NCI-H2107 treated with DMSO at 0.1 percent for 48 hours (cell line): ENCODE measurements around the gene CTNNA3.

Experiments
- DNase-seq: peaks from one replicate; lab custom pipeline; 2025; ENCODE audit not compliant: unreplicated experiment; lab: John Stamatoyannopoulos, UW

The CTNNA3 gene

DNA sequence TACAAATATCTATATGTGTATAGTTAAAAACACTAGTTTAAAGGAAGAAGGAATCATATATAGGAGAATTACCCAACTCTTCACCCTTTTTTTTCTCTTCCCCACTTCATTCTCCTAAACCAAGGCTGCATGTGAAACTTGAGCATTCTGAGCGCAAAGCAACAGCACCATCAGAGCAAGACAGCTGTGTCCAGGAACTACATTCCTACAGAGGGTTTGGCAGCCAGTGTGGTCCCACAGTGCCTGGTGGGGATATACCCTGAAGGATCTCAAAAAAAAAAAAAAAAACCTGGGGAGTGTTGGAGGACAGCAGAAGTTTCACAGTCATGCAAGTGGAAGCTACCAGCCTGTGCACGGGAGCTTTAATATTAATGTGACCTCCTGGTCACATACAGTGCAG lies 310.4 kb downstream of the CTNNA3 start:
- DNase-seq: no peak

DNA sequence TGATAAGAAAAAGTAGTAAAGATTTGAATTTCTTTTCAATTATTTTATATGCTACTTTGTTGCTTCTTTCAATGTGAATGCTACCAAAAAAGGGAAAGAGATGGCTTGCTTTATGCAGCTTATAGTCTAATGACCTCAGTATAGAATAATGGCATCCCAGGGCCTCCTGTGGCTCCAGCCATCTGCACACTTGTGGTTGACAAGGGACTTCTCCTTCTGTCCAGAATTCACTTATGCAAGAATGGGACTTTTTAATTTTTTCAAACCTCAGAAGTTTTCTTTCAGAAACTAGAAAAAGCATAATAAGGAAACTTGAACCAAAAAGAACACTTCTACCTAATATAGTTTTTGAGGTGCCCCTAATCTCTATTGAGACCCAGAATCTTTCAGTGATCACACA lies 310.9 kb downstream of the CTNNA3 start:
- DNase-seq: no peak

DNA sequence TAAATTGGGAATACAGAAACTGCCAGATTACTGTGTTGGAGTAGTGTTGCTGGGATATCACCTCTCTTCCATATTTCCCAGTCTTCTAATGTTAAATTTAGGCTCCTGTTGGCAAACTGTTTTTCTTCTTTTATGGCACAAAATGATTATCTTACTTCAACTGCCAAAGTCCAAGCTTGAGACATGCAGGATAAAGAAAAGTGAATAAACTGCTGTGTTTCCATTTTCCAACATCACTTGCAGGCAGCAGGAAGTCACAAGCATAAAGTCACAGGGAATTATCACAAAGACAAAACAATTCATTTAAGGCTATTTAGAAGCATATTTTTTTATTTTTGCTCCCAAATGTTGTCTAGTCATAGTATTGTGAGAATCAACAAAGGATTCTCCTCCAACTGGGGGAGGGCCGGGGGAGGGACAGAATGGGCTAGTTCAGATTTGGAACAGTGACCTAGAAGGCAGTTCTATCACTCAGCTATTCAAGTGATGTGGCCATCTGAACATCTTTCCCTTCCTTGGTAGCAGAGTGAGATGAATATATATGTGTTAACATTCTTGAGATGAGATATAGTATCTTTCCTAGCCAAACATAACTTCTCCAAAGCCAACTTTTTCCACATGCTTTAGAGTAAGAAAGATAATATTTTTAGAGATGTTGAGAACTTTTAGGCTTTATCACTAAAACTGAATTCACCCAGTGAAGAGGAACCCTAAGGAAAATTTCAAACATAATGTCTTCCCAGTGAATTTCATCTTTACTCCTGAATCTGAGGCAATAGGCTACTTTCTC lies 364.7 kb downstream of the CTNNA3 start:
- no peak for DNase-seq

DNA sequence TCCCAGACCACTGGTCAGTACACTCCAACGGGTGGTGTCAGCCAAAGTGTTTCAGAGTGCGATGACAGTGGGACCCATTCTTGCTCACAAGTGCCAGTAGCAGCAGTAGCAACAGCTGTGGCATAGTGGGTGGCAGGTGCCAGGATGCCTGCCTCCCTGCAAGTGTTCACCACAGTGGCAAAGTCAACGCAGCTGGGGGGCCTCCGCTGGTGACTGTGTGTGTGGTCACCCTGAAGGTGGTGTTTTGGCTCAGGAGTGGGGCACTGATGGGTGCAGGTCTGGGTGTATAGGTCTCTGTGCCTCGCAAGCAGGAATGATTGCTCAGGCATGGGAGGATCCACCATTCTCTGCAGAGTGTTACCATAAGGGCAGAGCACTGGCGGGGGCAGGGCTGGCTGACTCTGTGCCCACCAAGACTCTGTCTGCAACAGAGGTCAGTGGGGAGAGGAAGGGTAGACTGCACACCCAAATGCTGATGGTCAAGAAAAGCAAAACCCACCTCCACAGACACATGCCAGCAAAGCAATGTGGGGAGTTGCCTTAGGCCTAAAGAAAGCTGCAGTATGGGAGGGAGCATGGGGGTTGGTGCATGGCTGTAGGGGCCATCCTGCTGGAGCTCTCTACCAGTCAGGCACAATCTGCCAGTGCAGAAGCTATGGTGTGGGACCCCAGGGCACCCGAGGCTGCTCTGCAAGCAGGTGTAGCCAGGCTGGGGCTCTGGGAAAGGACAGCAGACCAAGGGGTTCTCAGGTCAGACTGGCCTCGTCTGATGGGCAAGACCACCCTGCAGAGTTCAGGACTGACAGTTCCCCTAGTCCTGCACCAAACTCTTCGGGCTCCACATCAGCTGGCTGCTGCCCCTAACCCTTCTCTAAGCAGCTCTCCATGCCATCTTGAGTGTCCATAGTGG lies 368.1 kb downstream of the CTNNA3 start:
- no peak for DNase-seq

DNA sequence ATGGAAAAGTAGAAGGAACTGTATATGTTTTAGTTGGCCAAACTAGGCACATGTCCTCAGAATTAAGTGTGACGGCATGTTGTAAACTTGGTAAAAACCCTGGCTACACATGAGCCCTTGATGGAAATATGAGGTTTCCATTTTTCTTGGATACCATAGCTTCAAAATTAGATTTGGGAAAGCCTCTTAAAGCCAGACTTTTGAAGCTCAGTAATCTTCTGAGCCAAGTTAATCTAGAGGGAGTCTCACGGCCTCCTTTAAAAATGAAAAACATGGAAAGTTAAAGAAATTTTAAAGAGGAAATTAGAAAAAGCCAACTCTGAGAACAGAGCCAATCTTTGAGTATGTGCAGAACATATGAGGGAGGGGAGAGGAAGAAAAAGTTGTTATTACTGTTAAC lies 376.0 kb downstream of the CTNNA3 start:
- no peak for DNase-seq

DNA sequence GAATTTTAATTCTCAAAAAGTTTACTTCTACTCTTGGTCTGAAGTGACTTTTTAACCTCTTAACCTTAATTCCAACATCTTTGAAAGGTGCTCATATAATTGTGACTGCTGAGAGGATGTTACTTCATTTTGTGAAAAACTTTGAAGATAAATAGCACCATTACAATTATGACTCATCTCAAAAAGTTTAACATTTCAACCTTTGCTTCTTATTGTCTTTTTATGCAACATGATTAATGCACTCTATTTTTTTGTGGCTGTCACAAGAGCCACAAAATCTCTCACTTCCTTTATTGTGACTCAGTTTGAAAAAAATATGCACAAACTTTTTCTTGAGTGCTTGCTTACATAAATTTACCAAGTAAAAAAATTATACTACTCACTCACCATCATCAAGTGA lies 387.1 kb downstream of the CTNNA3 start:
- DNase-seq: no peak

DNA sequence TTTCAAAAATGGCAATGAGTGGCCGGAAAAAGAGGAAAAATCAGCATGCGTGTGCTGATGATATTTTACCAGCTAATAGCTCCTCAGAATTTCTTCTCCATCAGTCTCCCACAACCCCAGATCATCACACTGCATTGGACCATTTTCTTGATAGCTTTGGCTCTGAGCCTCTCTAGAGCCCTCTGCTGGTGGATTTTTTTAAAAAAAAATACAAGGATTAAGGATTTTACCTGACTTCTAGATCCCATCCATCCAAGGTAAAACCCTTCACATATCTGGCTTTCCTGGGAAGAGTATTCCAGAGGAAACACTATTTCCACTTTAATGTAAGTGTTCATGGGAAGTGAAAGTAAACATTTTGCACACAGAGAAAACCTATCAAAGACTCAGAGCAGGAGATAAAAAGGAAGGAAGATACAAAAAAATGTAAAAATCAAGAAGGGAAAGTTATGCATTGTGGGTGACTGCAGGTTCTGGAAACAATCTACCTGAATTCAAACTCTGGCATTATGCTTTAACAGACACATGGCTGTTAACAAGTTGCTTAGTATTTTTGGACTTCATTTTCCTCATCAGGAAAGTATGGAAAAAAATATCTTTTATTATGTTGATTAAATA lies 389.3 kb downstream of the CTNNA3 start:
- no peak for DNase-seq

DNA sequence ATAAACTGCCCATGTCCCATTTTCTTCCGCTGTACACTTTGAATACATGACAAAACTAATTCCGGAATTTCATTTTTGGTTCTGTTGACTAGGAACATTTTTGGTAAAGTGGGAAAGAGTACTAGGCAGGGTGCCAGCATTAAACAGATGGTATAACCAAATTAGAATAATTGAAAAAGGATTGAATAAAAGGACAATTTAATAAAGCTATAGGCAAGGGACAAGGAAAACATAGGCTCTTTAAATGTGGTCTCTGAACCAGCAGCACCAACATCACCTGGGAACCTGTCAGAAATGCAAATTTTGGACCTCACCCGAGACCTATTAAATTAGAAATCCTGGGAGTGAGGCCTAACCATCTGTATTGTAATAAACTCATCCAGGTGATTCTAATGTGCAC lies 393.3 kb downstream of the CTNNA3 start:
- no peak for DNase-seq

DNA sequence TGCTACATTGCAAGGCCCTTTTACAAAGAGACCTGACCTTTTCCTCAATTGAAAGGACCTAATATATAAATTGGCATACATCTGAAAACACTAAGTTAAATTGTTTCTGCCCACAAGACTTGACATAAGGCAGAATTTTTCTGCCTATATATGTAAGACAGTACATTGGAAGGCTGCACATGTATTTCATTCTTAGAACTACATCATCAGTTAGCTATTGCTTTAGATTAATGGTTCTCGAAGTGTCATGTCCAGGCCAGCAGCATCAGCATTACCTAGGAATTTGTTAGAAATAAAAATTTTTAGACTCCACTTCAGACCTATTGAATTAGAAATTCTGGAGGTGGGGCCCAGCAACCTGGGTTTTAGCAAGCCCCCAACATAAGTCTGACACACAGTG lies 396.2 kb downstream of the CTNNA3 start:
- no peak for DNase-seq

DNA sequence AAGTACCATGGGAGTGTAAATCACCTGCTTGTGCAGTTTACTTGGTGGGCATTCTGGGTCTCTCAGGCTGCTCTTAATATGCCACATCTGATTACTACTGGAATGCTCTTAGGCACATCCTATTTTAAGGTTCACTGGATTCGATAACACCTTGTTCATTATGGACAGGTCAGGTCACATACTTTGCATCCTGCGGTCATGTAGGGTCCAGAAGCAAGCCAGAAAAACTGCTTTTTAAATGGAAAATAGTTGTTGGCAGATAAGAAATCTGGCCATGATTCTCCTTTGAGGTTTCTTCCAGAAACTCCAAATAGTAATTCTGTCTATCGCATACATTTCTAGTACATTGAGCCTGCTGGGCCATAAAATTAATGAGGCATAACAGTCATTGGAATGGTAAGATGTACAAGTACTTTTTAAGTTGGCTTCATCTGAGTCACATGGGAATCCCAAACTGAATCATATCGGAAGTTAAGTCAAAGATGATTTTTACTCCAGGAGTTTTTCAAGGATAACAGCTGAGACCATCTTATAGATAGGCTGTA lies 398.3 kb downstream of the CTNNA3 start:
- no peak for DNase-seq

DNA sequence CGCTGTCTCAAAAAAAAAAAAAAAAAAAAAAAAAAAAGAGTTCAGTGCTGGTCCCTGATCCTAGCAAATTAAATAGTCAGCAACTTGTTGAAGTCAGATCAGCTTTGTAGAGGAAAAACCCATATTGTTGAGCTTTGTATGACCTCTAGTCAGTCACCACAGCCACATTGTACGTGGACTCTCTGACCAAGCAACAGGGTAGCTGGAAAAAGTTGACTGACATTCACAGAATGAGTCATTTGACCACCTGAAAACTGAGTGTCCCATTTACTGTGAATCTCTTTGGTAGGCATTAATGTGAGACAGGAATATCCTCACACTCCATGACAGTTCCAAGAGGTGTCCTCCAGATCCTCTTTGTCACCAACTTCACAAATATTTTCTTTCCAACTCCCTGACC lies 399.1 kb downstream of the CTNNA3 start:
- DNase-seq: no peak

DNA sequence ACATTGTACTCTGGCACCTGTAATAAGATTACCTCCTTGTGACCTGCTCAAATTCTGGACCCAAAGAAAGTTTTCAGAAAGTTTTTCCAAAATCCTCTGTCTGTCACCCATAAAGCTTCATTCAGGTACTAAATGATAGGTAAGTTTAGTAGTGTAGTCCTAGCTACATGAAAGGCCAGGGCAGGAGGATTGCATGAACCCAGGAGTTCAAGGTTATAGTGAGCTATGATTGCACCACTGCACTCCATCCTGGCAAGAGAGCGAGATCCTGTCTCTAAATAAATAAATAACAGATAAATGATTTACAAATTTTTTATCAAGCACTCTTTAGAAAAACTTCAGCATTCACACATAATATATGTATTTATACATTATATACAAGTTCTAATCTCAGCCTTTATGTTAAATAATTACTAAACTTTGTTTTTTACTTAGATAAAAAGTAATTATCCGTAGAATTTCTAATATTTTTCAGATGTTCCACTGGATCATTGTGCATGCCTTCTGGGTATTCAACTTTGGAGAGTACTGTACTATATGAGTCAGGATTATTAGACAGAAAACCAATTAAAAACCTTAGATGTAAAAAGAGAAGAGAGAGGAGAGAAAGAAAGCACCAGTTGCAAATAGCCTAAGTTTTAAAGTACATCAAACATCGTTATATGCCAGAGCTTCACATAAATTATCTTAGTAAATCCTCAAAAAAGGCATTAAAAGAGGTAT lies 407.1 kb downstream of the CTNNA3 start:
- DNase-seq: no peak

DNA sequence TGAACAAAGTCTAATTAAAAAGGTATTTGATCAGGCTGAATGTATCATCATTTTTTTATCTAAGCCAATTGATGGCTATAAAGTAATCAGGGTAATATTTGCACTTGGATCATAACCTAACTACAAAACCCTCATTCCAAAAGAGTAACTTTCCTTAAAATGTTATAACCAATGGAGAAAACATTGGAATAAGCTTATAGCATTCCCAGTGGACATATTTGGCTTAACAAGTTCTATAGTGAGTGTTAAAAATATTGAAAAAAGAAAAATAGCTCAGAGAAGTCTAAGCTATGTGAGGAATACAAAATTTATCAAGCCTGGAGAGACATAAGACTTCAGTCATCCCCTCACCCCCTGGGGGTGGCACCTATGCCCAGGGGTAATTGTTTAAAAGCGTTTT lies 411.4 kb downstream of the CTNNA3 start:
- DNase-seq: no peak

DNA sequence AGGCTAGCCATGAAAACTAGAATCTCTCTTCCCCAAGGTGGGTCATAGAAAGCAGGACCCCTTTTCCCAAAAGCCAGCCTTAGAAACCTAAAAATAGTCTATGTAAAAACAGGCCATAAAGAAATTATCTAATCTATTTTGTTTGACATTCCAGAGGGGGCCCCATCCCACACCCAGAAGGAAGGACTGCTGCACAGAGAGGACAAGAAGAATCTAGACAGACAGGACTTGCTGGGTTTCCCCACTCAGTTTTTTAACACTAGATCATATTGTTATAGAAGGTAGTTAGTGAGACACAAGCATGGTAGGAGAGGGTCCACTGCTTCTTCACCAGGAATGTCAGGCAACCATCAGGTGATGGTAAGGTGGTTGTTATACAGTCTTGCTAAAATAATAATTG lies 413.1 kb downstream of the CTNNA3 start:
- no peak for DNase-seq

DNA sequence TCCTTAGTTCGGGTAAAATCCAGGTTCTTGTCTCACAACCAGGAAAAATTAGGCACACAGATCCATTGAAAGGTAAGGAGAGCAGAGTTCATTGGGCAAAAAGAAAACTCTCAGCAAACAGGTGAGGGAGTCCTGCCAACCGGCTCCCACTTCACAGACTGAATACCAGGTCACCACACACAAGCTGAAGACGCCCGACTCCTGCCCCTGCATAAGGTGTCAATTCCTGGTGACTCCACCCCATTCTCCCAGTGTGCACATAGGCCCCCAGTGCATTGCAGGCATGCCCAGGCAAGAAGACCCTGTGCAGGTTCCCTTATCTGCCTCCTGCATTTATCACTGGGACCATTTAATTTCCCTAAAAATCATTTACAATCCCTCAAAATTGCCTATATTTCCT lies 415.6 kb downstream of the CTNNA3 start:
- DNase-seq: no peak

DNA sequence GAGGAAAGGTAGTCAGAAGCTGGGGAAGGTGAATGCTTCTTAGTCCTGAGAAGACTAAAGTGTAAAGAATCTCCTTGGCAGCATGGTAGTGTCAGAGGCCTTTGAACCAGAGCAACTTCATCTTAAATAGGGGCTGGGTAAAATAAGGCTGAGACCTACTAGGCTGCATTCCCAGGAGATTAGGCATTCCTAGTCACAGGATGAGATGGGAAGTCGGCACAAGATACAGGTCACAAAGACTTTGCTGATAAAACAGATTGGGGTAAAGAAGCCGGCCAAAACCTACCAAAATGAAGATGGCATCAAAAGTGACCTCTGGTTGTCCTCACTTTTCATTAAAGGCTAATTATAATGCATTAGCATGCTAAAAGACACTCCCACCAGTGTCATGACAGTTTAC lies 418.6 kb downstream of the CTNNA3 start:
- no peak for DNase-seq

DNA sequence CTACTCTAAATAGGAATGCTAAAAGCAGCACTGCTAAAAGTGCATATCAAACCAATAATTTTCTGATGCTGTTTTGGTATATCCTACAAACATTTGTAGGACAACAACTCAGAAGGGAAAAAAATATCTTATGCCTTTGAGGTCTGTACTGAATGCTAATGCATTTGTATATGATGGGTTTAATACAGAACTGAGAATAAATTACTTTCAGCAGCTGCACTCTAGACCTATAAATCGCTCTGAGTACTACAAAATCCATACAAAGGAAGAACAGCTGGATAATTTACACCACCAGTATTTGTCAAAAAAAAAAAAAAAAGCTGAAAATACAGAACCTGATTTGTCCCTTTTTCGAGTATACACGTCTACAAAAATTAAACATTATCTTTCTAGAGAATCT lies 426.2 kb downstream of the CTNNA3 start:
- DNase-seq: no peak

DNA sequence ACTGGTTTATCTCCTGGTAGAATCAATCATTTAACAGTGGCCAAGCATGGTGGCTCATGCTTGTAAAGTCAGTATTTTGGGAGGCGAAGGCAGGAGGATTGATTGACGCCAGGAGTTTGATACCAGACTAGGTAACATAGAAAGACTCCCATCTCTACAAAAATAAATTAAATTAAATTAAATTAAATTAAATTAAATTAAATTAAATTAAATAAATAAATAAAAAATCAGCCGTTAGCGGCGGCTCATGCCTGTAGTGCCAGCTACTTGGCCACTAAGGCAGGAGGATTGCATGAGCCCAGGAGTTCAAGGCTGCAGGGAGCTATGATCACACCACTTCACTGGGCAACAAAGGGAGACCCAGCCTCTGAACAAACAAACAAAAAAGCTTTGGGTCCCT lies 427.8 kb downstream of the CTNNA3 start:
- no peak for DNase-seq

DNA sequence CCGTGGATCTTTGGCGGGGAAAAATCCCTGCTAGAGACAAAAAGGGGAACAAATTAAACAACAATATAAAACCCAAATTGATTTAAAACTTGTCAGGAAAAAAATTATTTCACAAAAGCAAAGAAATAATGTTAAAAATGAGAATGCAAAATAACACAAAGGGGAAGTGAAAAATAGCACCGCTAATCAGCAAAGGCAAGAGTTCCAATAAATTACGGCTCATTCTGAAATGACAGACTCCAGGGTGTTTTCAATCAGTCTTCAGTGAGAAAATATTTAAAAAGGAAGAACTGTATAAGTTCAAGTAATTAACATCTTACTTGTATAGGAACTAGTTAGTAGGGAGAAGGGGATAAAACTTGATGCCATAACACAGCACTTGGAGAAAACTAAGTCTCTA lies 433.3 kb downstream of the CTNNA3 start:
- no peak for DNase-seq

DNA sequence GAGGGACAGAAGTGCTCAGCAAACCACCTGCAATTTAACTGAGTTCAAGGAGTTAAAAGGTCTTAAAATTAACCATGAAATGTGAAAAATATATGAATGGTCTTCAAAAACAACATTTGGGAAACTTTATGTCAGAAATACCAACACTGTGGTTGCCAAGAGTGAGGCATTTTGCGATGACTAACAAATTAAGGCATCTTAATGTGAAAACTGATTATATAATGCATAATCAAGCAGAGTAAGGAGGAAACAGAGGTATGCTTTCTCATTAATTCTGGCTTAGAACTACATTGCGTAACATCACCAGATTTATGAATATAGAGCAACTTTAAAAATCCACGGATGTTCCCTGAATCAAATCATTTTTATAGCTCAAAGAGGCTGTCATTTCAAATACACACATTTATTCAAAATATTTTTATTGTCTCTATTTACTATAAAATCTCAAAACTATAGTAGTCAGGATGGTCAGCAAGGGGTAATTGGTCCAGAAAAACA lies 434.6 kb downstream of the CTNNA3 start:
- no peak for DNase-seq
